ENCODE data around the gene SFT2D1. TPM values are rescaled to one million over a fixed set of nuclear protein-coding genes. Genes with fewer than 3 reads are reported as not detected.
"Not testable (repeated sequence)": the region's sequence is repeated elsewhere in the genome, so short reads cannot be mapped to it uniquely, and the experiment has no call there.

Gene SFT2D1
- total RNA-seq, 4 donors from 2014 or later, result 6.1 to 35.8 (median 33.0) TPM

- no peak for DNase-seq
- Histone ChIP-seq H3K4me3 (no peak overlapping the region), H3K4me1 (no peaks in the 10 kb centered on the region), H3K27ac (no peak overlapping the region), H3K9me3 (no peaks in the 10 kb centered on the region), H3K27me3 (no peaks in the 10 kb centered on the region), H3K36me3 (no peaks in the 10 kb centered on the region)
- intact Hi-C loops (cut with DNase I; ENCODE audit: low total_unique reads), result no loop called here
- TF ChIP-seq, protein P1, sequence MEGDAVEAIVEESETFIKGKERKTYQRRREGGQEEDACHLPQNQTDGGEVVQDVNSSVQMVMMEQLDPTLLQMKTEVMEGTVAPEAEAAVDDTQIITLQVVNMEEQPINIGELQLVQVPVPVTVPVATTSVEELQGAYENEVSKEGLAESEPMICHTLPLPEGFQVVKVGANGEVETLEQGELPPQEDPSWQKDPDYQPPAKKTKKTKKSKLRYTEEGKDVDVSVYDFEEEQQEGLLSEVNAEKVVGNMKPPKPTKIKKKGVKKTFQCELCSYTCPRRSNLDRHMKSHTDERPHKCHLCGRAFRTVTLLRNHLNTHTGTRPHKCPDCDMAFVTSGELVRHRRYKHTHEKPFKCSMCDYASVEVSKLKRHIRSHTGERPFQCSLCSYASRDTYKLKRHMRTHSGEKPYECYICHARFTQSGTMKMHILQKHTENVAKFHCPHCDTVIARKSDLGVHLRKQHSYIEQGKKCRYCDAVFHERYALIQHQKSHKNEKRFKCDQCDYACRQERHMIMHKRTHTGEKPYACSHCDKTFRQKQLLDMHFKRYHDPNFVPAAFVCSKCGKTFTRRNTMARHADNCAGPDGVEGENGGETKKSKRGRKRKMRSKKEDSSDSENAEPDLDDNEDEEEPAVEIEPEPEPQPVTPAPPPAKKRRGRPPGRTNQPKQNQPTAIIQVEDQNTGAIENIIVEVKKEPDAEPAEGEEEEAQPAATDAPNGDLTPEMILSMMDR (IDR thresholded peaks at IDR 0.05), result no peak
- no peak for TF ChIP-seq POLR2A (IDR thresholded peaks at IDR 0.05)
Measured at GRCh38 chr6:166386111-166386510, 43.8 kb upstream of the SFT2D1 start.

DNA sequence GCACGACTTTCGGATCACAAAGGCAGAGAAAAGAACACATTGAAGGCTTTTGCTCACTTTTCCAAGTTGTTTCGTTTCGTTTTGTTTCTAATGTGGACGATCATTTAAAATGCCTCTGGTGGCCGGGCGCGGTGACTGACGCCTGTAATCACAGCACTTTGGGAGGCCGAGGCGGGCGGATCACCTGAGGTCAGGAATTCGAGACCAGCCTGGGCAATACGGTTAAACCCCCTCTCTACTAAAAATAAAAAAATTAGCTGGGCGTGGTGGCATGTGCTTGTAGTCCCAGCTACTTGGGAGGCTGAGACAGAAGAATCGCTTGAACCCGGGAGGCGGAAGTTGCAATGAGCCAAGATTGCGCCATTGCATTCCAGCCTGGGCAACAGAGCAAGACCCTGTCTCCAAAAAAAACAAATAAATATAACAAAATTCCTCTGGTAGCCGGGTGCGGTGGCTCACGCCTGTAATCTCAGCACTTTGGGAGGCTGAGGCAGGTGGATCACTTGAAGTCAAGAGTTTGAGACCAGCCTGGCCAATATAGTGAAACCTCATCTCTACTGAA lies 41.5 kb upstream of the SFT2D1 start:
- H3K4me1 ChIP-seq; H3K27me3 ChIP-seq; H3K36me3 ChIP-seq; intact Hi-C loops (cut with DNase I; ENCODE audit: low total_unique reads); H3K9me3 ChIP-seq: not testable (repeated sequence)
- Histone ChIP-seq H3K4me3 (peak overlapping the region; percentile 66 to 84), H3K27ac (peak overlapping the region; percentile 78 to 89)
- peak in 1 of 2 donors; percentile 24 for DNase-seq

DNA sequence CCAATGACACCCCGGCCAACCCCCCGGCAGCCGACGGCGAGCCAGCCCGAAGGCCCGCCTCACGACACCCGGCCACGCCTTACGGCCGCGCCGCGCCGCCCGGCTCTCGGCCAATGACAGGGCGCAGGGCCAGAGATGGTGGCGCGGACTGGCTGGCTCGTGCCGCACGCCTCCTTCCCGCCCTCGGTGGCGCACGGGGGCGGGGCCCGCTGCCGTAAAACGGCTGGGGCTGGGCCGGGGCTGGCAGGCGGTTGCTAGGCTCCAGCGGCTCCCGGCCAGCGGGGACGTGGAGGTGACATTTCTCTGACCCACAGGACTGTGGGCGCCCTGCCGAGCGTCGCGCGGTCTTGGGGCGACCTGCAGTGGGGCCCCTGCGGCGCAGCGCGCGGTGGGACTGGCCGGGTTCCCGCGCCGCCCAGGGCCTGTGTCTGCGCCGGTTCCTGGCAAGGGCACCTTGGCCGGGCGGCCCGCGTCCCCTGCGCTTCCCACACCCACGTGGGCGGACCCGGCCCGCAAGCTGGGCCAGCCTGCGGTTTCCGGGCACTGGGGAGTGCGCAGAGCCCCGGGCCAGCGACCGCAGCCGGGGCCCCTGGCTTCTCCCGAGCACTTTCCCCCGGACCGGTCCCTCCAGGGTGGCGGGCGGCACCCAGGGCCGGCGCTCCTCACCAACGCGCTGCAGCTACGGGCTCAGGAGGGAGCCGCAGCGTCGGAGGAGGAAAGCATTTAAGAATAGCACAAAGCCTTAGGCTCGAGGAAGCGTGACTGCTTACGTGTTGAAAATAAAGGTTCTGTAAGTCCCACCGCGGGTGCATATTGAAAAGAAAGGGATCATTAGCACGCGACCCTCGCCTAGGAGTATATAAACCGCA lies 40.8 kb upstream of the SFT2D1 start, which contains the start of gene MPC1:
Gene MPC1, minus strand, starts transcription at position 8 of the 869 bp plus-strand sequence. CDS start 64 bp downstream, outside the sequence.
- Histone ChIP-seq H3K4me1 (no peaks in the 10 kb centered on the region), H3K27ac (peak within 1 kb of the TSS; percentile 78 to 89), H3K4me3 (peak within 1 kb of the TSS; percentile 66 to 84), H3K9me3 (no peaks in the 10 kb centered on the region), H3K27me3 (no peaks in the 10 kb centered on the region), H3K36me3 (no peaks in the 10 kb centered on the region)
- peak; percentile 78 to 87 for TF ChIP-seq POLR2A (IDR thresholded peaks at IDR 0.05)
- TF ChIP-seq, protein P1 (IDR thresholded peaks at IDR 0.05), result no peak
- intact Hi-C loops (cut with DNase I; ENCODE audit: low total_unique reads), result no loop called here
- peak; percentile 91 to 97 for DNase-seq

DNA sequence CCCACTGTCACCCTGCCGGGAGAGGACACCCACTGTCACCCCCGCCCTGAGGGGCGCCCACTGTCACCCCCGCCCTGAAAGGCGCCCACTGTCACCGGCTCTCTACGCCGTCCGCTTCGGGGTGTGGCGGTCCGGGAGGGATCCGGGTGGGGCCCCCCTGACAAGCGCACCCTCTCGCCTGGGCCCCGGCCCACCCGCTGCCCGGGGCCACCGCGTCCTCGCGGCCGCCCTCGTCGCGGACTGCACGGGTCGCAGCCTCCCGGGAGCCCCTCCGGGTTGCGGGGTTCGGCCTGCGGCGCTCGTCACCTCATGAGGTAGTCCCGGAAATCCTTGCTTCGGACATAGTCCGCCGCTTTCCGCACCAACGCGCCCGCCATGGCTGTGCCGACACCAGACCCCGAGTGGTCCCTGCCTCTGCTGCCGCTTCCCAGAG lies 40.2 kb upstream of the SFT2D1 start:
- intact Hi-C loops (cut with DNase I; ENCODE audit: low total_unique reads), result no loop called here
- no peak for DNase-seq
- H3K4me1 ChIP-seq, result no peaks in the 10 kb centered on the region
- H3K4me3 ChIP-seq, result peak overlapping the region; percentile 66 to 84
- TF ChIP-seq POLR2A (IDR thresholded peaks at IDR 0.05), result no peak
- TF ChIP-seq, protein P1 (IDR thresholded peaks at IDR 0.05), result no peak
- no peaks in the 10 kb centered on the region for H3K36me3 ChIP-seq
- no peaks in the 10 kb centered on the region for H3K9me3 ChIP-seq
- H3K27me3 ChIP-seq, result no peaks in the 10 kb centered on the region
- peak overlapping the region; percentile 78 to 89 for H3K27ac ChIP-seq

- no peak for TF ChIP-seq POLR2A (IDR thresholded peaks at IDR 0.05)
- TF ChIP-seq, protein P1 (IDR thresholded peaks at IDR 0.05), result peak; percentile 50 to 64 (median 59)
- H3K9me3 ChIP-seq, result no peaks in the 10 kb centered on the region
- no peaks in the 10 kb centered on the region for H3K36me3 ChIP-seq
- H3K27ac ChIP-seq, result peak overlapping the region; percentile 78 to 89
- peak; percentile 41 to 54 for DNase-seq
- intact Hi-C loops (cut with DNase I; ENCODE audit: low total_unique reads), result no loop called here
- peak overlapping the region; percentile 66 to 84 for H3K4me3 ChIP-seq
- no peaks in the 10 kb centered on the region for H3K4me1 ChIP-seq
- H3K27me3 ChIP-seq, result no peaks in the 10 kb centered on the region
Measured at GRCh38 chr6:166381733-166382499, 39.6 kb upstream of the SFT2D1 start.
